ENCODE data around the gene TMEM272.

GRCh38 chr13:51801631-51802099 lies 43.3 kb downstream of the TMEM272 start:
- no peak for TF ChIP-seq POLR2AphosphoS5 (IDR thresholded peaks at IDR 0.05; ENCODE audit: low read depth)
- TF ChIP-seq, protein P1, sequence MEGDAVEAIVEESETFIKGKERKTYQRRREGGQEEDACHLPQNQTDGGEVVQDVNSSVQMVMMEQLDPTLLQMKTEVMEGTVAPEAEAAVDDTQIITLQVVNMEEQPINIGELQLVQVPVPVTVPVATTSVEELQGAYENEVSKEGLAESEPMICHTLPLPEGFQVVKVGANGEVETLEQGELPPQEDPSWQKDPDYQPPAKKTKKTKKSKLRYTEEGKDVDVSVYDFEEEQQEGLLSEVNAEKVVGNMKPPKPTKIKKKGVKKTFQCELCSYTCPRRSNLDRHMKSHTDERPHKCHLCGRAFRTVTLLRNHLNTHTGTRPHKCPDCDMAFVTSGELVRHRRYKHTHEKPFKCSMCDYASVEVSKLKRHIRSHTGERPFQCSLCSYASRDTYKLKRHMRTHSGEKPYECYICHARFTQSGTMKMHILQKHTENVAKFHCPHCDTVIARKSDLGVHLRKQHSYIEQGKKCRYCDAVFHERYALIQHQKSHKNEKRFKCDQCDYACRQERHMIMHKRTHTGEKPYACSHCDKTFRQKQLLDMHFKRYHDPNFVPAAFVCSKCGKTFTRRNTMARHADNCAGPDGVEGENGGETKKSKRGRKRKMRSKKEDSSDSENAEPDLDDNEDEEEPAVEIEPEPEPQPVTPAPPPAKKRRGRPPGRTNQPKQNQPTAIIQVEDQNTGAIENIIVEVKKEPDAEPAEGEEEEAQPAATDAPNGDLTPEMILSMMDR (IDR thresholded peaks at IDR 0.05; ENCODE audit: insufficient read depth, low read length): no peak
- TF ChIP-seq GABPA (IDR thresholded peaks at IDR 0.05; ENCODE audit: low read depth): no peak

All from HL-60 (cell line).